ENCODE measurements around the gene TBCEL.

DNA sequence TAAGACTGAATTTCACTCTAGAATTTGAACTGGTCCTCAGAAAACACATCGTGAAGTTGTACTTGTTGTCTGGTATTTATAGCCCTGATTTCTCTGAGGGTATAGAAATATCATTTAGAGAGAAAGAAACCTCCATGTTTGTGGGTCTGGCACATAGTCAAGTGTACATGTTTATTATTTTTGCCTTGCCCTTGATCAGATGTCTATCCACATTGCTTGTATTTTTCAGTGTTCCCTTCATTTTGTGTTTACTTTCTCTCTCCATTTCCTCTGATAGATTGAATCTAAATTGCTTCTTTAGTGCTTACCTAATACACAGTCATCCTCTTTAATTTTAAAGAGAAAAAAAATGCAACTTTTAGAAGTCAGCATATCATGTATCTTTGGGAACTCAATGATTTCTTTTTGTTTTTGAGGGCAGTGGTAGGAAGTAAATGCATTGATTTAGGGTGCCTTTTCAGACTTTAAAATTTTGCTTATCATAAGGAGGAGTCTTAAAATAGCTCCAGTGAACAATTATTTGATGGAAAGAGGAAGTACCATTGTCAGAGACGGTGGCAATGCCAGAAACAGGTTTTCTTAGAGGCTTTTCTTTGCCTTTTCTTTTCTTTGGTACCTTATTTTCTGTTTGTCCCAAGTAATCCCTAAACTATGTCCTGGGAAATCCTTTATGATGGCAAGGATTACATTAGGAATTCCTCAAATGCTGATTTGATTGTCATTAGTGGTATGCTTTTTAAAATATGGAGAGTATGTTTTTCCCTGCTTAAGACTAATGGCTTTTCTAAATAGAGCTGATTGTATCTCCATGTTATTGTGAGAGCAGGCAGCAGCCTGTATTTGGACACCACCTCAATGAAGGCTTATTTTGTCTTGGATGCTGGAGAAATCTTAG, 47.3 kb downstream of the TBCEL start:
- TF ChIP-seq, protein P1, sequence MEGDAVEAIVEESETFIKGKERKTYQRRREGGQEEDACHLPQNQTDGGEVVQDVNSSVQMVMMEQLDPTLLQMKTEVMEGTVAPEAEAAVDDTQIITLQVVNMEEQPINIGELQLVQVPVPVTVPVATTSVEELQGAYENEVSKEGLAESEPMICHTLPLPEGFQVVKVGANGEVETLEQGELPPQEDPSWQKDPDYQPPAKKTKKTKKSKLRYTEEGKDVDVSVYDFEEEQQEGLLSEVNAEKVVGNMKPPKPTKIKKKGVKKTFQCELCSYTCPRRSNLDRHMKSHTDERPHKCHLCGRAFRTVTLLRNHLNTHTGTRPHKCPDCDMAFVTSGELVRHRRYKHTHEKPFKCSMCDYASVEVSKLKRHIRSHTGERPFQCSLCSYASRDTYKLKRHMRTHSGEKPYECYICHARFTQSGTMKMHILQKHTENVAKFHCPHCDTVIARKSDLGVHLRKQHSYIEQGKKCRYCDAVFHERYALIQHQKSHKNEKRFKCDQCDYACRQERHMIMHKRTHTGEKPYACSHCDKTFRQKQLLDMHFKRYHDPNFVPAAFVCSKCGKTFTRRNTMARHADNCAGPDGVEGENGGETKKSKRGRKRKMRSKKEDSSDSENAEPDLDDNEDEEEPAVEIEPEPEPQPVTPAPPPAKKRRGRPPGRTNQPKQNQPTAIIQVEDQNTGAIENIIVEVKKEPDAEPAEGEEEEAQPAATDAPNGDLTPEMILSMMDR (IDR thresholded peaks at IDR 0.05) = no peak
- TF ChIP-seq POLR2A (IDR thresholded peaks at IDR 0.05) = no peak
